Esophagus muscularis mucosa (tissue), 4 donors: ENCODE results near the gene PLIN3. TPM values are rescaled to one million over a fixed set of nuclear protein-coding genes. Genes with fewer than 3 reads are reported as not detected.

ENCODE experiments used
- DNase-seq: peaks from one replicate; pipeline ENCODE4 v3.0.0-alpha.2; 2017; ENCODE audit errors: extremely low spot score
- H3K27ac ChIP-seq, 4 donors: fragments of 200-600 bp; sonication (generic); replicated peaks in 1 of 4; 1 replicate in 3 of 4; 2 replicates in 1 of 4; pipeline ENCODE4 v1.5.1; 2016 to 2019; ENCODE audit warnings: mild to moderate bottlenecking in 1 of 4
- H3K27me3 ChIP-seq, 4 donors: fragments of 200-600 bp; sonication (generic); one replicate each; pipeline versions ENCODE4 v1.5.1 to v1.6.0; 2016 to 2019
- H3K36me3 ChIP-seq, 4 donors: fragments of 200-600 bp; sonication (generic); one replicate each; pipeline ENCODE4 v1.5.1; 2016 to 2019
- H3K4me1 ChIP-seq, 4 donors: fragments of 200-600 bp; sonication (generic); one replicate each; pipeline ENCODE4 v1.5.1; 2016 to 2019
- H3K4me3 ChIP-seq, 4 donors: fragments of 200-600 bp; sonication (generic); 1 replicate in 2 of 4; 2 replicates in 2 of 4; pipeline ENCODE4 v1.5.1; 2016 to 2019; ENCODE audit warnings: mild to moderate bottlenecking in 4 of 4, moderate library complexity in 1 of 4
- H3K9me3 ChIP-seq, 4 donors: fragments of 200-600 bp; sonication (generic); 1 replicate in 3 of 4; 2 replicates in 1 of 4; pipeline ENCODE4 v1.5.1; 2016 to 2019
- CTCF ChIP-seq, 3 experiments: fragments of 200-600 bp in 2 of 3; fragments of 450-650 bp in 1 of 3; sonication (generic) in 2 of 3; IDR thresholded peaks; one replicate each; pipeline ENCODE4 v1.5.1; 2017 to 2019; ENCODE audit warnings: antibody characterized with exemption in 3 of 3, mild to moderate bottlenecking in 2 of 3, moderate library complexity in 1 of 3
- EP300 ChIP-seq: sonication (generic); formaldehyde crosslinking; IDR thresholded peaks from one replicate; pipeline ENCODE4 v1.6.1; 2017; ENCODE audit warnings: antibody characterized with exemption
- POLR2A ChIP-seq: fragments of 450-650 bp; IDR thresholded peaks from one replicate; pipeline ENCODE4 v1.6.1; 2017; ENCODE audit warnings: antibody characterized with exemption, moderate library complexity, mild to moderate bottlenecking, low read depth
- POLR2AphosphoS5 ChIP-seq, 2 donors: sonication (generic); formaldehyde crosslinking; IDR thresholded peaks; one replicate each; pipeline ENCODE4 v1.6.1; 2017; ENCODE audit warnings: antibody characterized with exemption in 2 of 2
- WGBS: methylation state at CpG from one replicate; pipeline ENCODE4 v1.1.5; 2018; 5-methylcytosine and 5-hydroxymethylcytosine counted together
- intact Hi-C: fragments of 100-400 bp; cut with DNase I; formaldehyde crosslinking; loops from one replicate; pipeline ENCODE4 v1.15.1; 2023
- total RNA-seq, 4 donors: library from RNA; depleted of rRNA; stranded (reverse); fragments of >200 nt; gene quantifications; one replicate each; pipeline versions ENCODE4 v1.1.0 to v1.2.1, GENCODE V29; 2016

The PLIN3 gene
- total RNA-seq, 4 donors from 2014 or later: 15.4 to 69.0 (median 51.1) TPM

GRCh38 chr19:4821265-4821664 is 46.2 kb downstream of the PLIN3 start:
- Histone ChIP-seq H3K27ac (no peak overlapping the region), H3K4me3 (no peak overlapping the region), H3K4me1 (peaks cover 0 to 3% (median 2%) of the 10 kb centered on the region in 4 donors), H3K36me3 (peaks cover 20 to 58% (median 32%) of the 10 kb centered on the region in 4 donors), H3K9me3 (no peaks in the 10 kb centered on the region), H3K27me3 (no peaks in the 10 kb centered on the region)
- WGBS: 81% methylated on average over 4 of the region's 4 CpGs
- intact Hi-C loops: no loop called here
- DNase-seq: no peak
- TF ChIP-seq CTCF (IDR thresholded peaks at IDR 0.05): no peak
- no peak for TF ChIP-seq POLR2A
- TF ChIP-seq EP300: no peak
- no peak for TF ChIP-seq POLR2AphosphoS5 (IDR thresholded peaks at IDR 0.05)

GRCh38 chr19:4817467-4818277 is 49.8 kb downstream of the PLIN3 start:
- no peaks in the 10 kb centered on the region for H3K9me3 ChIP-seq
- no peaks in the 10 kb centered on the region for H3K27me3 ChIP-seq
- H3K4me3 ChIP-seq: no peak overlapping the region
- intact Hi-C loops: no loop called here
- no peak overlapping the region for H3K27ac ChIP-seq
- no peak for DNase-seq
- TF ChIP-seq POLR2AphosphoS5 (IDR thresholded peaks at IDR 0.05) (no peak), POLR2A (no peak), CTCF (IDR thresholded peaks at IDR 0.05) (no peak), EP300 (no peak)
- 87% methylated on average over 5 of the region's 32 CpGs for WGBS
- H3K36me3 ChIP-seq: peaks cover 22 to 47% (median 32%) of the 10 kb centered on the region in 4 donors
- H3K4me1 ChIP-seq: peaks cover 16 to 28% (median 22%) of the 10 kb centered on the region in 4 donors

- peak overlapping the region in 1 of 4 donors; percentile 73 for H3K27ac ChIP-seq
- no peak overlapping the region for H3K4me3 ChIP-seq
- no peaks in the 10 kb centered on the region for H3K27me3 ChIP-seq
- no peak for DNase-seq
- peaks cover 21 to 33% (median 29%) of the 10 kb centered on the region in 4 donors for H3K4me1 ChIP-seq
- H3K36me3 ChIP-seq: peaks cover 22 to 41% (median 32%) of the 10 kb centered on the region in 4 donors
- no peaks in the 10 kb centered on the region for H3K9me3 ChIP-seq
- no peak for TF ChIP-seq POLR2AphosphoS5 (IDR thresholded peaks at IDR 0.05)
- intact Hi-C loops: no loop called here
- 95% methylated on average over 14 of the region's 16 CpGs for WGBS
These were observed 50.6 kb downstream of the PLIN3 start for GRCh38 chr19:4816950-4817278.

GRCh38 chr19:4816202-4816949 is 51.1 kb downstream of the PLIN3 start:
- Histone ChIP-seq H3K27ac (peak overlapping the region in 3 of 4 donors; percentile 36 to 73 (median 51)), H3K4me1 (peaks cover 21 to 38% (median 30%) of the 10 kb centered on the region in 4 donors), H3K36me3 (peaks cover 22 to 37% (median 32%) of the 10 kb centered on the region in 4 donors), H3K9me3 (no peaks in the 10 kb centered on the region), H3K27me3 (no peaks in the 10 kb centered on the region), H3K4me3 (peak overlapping the region in 2 of 4 donors; percentile 33 to 41)
- no peak for DNase-seq
- no peak for TF ChIP-seq CTCF (IDR thresholded peaks at IDR 0.05)
- no peak for TF ChIP-seq POLR2A
- no peak for TF ChIP-seq POLR2AphosphoS5 (IDR thresholded peaks at IDR 0.05)
- TF ChIP-seq EP300: no peak
- intact Hi-C loops: no loop called here
- WGBS: 96% methylated on average over 11 of the region's 35 CpGs
